SKM-1 treated with dmso at 0.1 percent for 144 hours (cell line): Measurements from ENCODE around the gene PLEKHM3.
A peak's percentile ranks its signal among the peaks of the same experiment; 100 is the strongest.

Experiments used
- DNase-seq: peaks from one replicate; lab custom pipeline; 2025; ENCODE audit not compliant: unreplicated experiment; lab: John Stamatoyannopoulos, UW

The PLEKHM3 gene

GRCh38 chr2:207863345-207863744 is 162.0 kb downstream of the PLEKHM3 start:
- no peak for DNase-seq

- DNase-seq, result no peak
These were observed 163.5 kb downstream of the PLEKHM3 start for GRCh38 chr2:207861789-207862188.

GRCh38 chr2:207860685-207861084 is 164.6 kb downstream of the PLEKHM3 start:
- DNase-seq, result no peak

DNA sequence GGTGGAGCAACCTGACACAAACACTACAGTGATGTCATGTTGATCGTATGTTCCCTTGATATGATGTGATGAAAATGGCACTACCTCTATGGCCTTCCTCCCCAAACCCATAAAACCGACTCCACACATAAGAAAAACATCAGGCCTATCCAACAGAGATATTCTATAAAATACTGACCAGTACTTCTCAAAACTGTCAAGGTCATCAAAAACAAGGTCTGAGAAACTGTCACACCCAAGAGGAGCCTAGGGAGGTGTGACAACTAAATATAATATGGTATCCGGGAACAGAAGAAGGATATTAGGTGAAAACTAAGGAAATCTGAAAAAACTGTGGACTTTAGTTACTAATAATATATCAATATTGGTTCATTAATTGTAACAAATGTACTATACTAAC is 169.7 kb downstream of the PLEKHM3 start:
- no peak for DNase-seq

GRCh38 chr2:207854484-207855440 is 170.6 kb downstream of the PLEKHM3 start:
- DNase-seq, result no peak

- DNase-seq, result no peak
These were observed 172.5 kb downstream of the PLEKHM3 start for GRCh38 chr2:207852791-207853190.

DNA sequence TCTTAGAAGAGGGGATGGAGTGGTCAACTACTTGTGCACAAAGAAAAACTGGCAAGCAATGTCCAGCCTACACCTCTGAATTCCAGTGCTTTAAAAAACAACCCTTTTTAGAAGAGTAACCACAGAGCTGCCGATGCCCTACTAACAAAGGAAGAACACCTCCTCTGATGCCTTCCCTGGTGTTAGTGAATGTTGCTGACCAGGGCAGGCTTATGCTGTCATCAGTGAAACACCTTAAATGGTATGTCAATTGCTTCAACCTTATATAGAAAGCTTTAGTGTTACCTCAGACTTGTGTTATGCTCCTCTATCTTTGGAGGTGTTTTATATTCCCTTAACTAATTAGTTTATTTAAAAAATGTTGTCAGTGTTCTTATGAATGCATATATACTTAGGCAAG is 175.9 kb downstream of the PLEKHM3 start:
- DNase-seq, result no peak

DNA sequence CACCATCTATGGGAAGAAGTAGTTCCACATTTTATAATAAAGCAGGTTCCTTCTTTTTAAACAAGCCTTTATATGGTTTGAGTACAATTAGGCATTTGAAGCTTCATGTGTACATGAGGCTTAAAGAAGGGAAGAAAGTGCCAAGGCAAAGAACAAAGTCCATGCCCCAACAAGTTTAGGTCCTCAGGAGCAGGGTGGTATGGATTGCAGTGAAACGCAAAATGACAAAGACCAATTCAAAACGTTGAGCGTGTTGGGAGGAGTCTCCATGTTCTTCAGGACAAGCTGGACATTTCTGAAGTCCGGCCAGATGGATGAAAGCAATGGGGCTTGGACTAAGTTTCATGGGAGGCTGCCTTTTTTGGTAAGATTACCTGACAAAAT is 176.8 kb downstream of the PLEKHM3 start:
- DNase-seq, result peak; percentile 23

GRCh38 chr2:207847807-207848544 is 177.4 kb downstream of the PLEKHM3 start:
- no peak for DNase-seq

DNA sequence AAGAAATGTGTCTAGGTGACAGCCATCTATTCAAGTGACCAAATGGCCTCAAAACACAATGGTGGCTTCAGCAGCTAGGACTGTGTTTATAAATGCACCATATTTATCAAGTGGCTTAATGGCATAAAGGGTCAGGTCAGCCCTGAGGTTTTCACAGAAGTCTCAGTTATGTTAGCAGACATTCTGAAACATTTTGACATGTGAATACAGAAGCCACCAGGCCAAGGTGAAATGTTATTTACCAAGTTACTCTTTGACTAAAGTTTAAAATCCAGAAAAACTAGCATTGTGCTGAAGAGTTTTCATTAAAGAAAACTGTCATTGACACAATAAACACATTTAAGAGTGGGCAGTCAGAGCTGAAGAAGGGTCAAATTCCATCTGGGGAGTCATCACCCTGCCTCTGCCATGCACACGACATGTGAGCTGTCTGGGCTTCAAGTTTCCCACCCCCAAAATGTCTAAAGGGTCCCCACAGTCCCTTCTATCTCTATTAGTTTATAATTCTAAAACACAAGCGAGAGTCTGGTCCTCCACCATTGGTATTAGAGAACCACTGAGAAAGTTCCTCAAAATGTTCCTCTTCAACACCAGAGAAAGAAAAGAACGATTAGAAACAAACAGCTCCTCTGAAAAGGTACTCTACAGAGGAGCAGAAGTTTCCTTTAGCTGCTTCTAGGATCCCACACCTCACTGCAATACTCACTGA is 178.1 kb downstream of the PLEKHM3 start:
- no peak for DNase-seq

GRCh38 chr2:207845202-207845864 is 180.0 kb downstream of the PLEKHM3 start:
- no peak for DNase-seq

DNA sequence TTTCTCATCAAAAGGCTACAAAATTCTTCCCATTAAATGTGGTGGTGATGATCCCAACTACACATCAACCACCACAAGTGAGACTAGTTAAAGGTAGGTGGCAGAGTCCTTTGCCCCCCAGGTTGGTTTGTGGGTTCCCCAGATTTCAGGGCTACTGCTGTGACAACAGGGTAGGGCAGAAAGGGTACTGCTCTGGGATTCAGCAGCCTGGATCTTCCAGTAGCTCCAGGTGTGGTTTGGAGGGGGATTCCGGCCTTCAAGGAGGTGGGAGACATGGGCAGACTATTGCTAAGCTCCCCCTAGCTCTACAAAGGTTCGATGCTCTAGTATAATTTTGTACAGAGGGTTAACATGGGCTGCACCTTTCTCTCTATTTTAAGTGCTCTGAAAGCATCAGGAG is 180.7 kb downstream of the PLEKHM3 start:
- no peak for DNase-seq

GRCh38 chr2:207840101-207840500 is 185.2 kb downstream of the PLEKHM3 start:
- no peak for DNase-seq

GRCh38 chr2:207839575-207839974 is 185.8 kb downstream of the PLEKHM3 start:
- no peak for DNase-seq

- DNase-seq, result no peak
These were observed 186.3 kb downstream of the PLEKHM3 start for GRCh38 chr2:207839028-207839427.

- no peak for DNase-seq
These were observed 188.7 kb downstream of the PLEKHM3 start for GRCh38 chr2:207836521-207837133.

DNA sequence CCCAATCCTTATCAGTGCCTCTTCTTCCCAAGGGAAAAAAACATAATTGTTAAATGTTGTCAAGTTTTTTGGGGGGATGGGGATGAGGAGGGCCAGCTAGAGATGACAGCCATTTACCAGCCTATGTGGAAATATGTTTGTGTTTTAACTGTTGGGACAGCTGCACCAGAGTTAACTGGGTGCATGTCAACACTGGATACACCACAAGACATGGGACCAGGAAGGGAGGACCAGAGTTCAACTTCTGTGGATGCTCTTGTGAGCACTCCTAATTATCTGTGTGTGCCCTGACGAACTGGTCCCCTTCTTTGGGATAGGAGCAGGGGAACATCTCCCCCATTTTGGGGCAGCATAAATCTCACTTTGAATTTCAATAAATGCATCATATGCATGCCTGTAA is 189.5 kb downstream of the PLEKHM3 start:
- DNase-seq, result no peak

- no peak for DNase-seq
These were observed 192.0 kb downstream of the PLEKHM3 start for GRCh38 chr2:207833251-207833751.

- no peak for DNase-seq
These were observed 193.6 kb downstream of the PLEKHM3 start for GRCh38 chr2:207831584-207832248.
